Karpas-422 (cell line): Measurements from ENCODE around the gene CDYL2. TPM values are rescaled to one million over a fixed set of nuclear protein-coding genes. Genes with fewer than 3 reads are reported as not detected.

Source experiments
- DNase-seq: peaks from one replicate; pipeline ENCODE4 v3.0.0-alpha.2; 2015
- H2AFZ ChIP-seq: fragments of 200-600 bp; sonication (generic); 2 replicates; pipeline ENCODE4 v1.6.1; 2014; ENCODE audit warnings: antibody characterized with exemption, low read length, mixed read lengths
- H3K27ac ChIP-seq: fragments of 200-600 bp; sonication (generic); 2 replicates; pipeline ENCODE4 v1.5.1; 2014; ENCODE audit warnings: mild to moderate bottlenecking, low read length, moderate library complexity
- H3K27me3 ChIP-seq: fragments of 200-600 bp; sonication (generic); 2 replicates; pipeline ENCODE4 v1.6.1; 2014; ENCODE audit warnings: low read length, mixed read lengths
- H3K36me3 ChIP-seq: fragments of 200-600 bp; sonication (generic); 2 replicates; pipeline ENCODE4 v1.6.1; 2014; ENCODE audit warnings: low read length, mixed read lengths; ENCODE audit not compliant: insufficient read depth
- H3K4me1 ChIP-seq: fragments of 200-600 bp; sonication (generic); 2 replicates; pipeline ENCODE4 v1.6.1; 2014; ENCODE audit warnings: mild to moderate bottlenecking, low read length, mixed read lengths
- H3K4me2 ChIP-seq: fragments of 200-600 bp; sonication (generic); 2 replicates; pipeline ENCODE4 v1.6.1; 2014; ENCODE audit warnings: low read length, low read depth, mild to moderate bottlenecking; ENCODE audit not compliant: poor library complexity, severe bottlenecking
- H3K4me3 ChIP-seq: fragments of 200-600 bp; sonication (generic); 2 replicates; pipeline ENCODE4 v1.5.1; 2014; ENCODE audit warnings: mild to moderate bottlenecking, antibody characterized with exemption, low read length, mixed read lengths
- H3K79me2 ChIP-seq: fragments of 200-600 bp; sonication (generic); 2 replicates; pipeline ENCODE4 v1.6.1; 2014; ENCODE audit warnings: mild to moderate bottlenecking, low read length, mixed read lengths
- H3K9ac ChIP-seq: fragments of 200-600 bp; sonication (generic); 2 replicates; pipeline ENCODE4 v1.6.0; 2014; ENCODE audit warnings: low read length
- H3K9me2 ChIP-seq: fragments of 200-600 bp; sonication (generic), shearing (Covaris generic); replicated peaks from 2 replicates; pipeline ENCODE4 v1.6.0; 2014; ENCODE audit warnings: mild to moderate bottlenecking, low read length, moderate library complexity; ENCODE audit not compliant: insufficient read depth
- H3K9me3 ChIP-seq: fragments of 300-700, 200-600 bp; sonication (generic); 2 replicates; pipeline ENCODE4 v1.6.1; 2014; ENCODE audit warnings: low read length, mixed read lengths
- H4K20me1 ChIP-seq: fragments of 200-600 bp; sonication (generic); 2 replicates; pipeline ENCODE4 v1.6.1; 2014; ENCODE audit warnings: mild to moderate bottlenecking, antibody characterized with exemption, low read length, low read depth; ENCODE audit not compliant: insufficient read depth
- total RNA-seq: library from RNA; depleted of rRNA; stranded (reverse); fragments of >200 nt; shearing (Covaris generic); gene quantifications from 2 replicates; pipeline ENCODE4 v1.2.3, GENCODE V29; 2014; ENCODE audit warnings: low replicate concordance

CDYL2 gene
- total RNA-seq, 1 experiment from 2014 or later, result not detected

GRCh38 chr16:80601182-80601581 is 203.2 kb downstream of the CDYL2 start:
- Histone ChIP-seq H3K27me3 (no peaks in the 10 kb centered on the region), H3K4me2 (no peak overlapping the region), H3K27ac (no peak overlapping the region), H3K9me2 (peaks cover 9% of the 10 kb centered on the region), H2AFZ (no peak overlapping the region), H3K36me3 (no peaks in the 10 kb centered on the region), H3K4me3 (no peak overlapping the region), H3K9ac (no peak overlapping the region), H3K9me3 (no peaks in the 10 kb centered on the region), H3K4me1 (no peaks in the 10 kb centered on the region), H3K79me2 (no peaks in the 10 kb centered on the region), H4K20me1 (no peaks in the 10 kb centered on the region)
- no peak for DNase-seq

- Histone ChIP-seq H3K27ac (no peak overlapping the region), H2AFZ (no peak overlapping the region), H3K4me1 (no peaks in the 10 kb centered on the region), H4K20me1 (no peaks in the 10 kb centered on the region), H3K36me3 (no peaks in the 10 kb centered on the region), H3K9ac (no peak overlapping the region), H3K79me2 (no peaks in the 10 kb centered on the region), H3K9me3 (no peaks in the 10 kb centered on the region), H3K4me3 (no peak overlapping the region), H3K27me3 (no peaks in the 10 kb centered on the region), H3K4me2 (no peak overlapping the region), H3K9me2 (peaks cover 12% of the 10 kb centered on the region)
- DNase-seq, result no peak
Observed at GRCh38 chr16:80599466-80599865, 204.9 kb downstream of the CDYL2 start.

GRCh38 chr16:80596507-80597207 is 207.7 kb downstream of the CDYL2 start:
- Histone ChIP-seq H3K9ac (no peak overlapping the region), H3K9me2 (peaks cover 12% of the 10 kb centered on the region), H3K27me3 (no peaks in the 10 kb centered on the region), H4K20me1 (no peaks in the 10 kb centered on the region), H3K36me3 (no peaks in the 10 kb centered on the region), H3K27ac (no peak overlapping the region), H2AFZ (no peak overlapping the region), H3K4me2 (no peak overlapping the region), H3K4me3 (no peak overlapping the region), H3K79me2 (no peaks in the 10 kb centered on the region), H3K9me3 (no peaks in the 10 kb centered on the region), H3K4me1 (no peaks in the 10 kb centered on the region)
- DNase-seq, result no peak

GRCh38 chr16:80594756-80595155 is 209.6 kb downstream of the CDYL2 start:
- Histone ChIP-seq H3K9me2 (peaks cover 12% of the 10 kb centered on the region), H3K27me3 (no peaks in the 10 kb centered on the region), H3K79me2 (no peaks in the 10 kb centered on the region), H3K4me3 (no peak overlapping the region), H3K9me3 (no peaks in the 10 kb centered on the region), H3K36me3 (no peaks in the 10 kb centered on the region), H3K4me2 (no peak overlapping the region), H3K27ac (no peak overlapping the region), H3K4me1 (no peaks in the 10 kb centered on the region), H3K9ac (no peak overlapping the region), H2AFZ (no peak overlapping the region), H4K20me1 (no peaks in the 10 kb centered on the region)
- no peak for DNase-seq

GRCh38 chr16:80592273-80592672 is 212.1 kb downstream of the CDYL2 start:
- H3K9me2 ChIP-seq, result peaks cover 12% of the 10 kb centered on the region
- H3K27me3 ChIP-seq, result no peaks in the 10 kb centered on the region
- H3K36me3 ChIP-seq, result no peaks in the 10 kb centered on the region
- H3K4me2 ChIP-seq, result no peak overlapping the region
- H3K9ac ChIP-seq, result no peak overlapping the region
- no peaks in the 10 kb centered on the region for H3K9me3 ChIP-seq
- H2AFZ ChIP-seq, result no peak overlapping the region
- H3K79me2 ChIP-seq, result no peaks in the 10 kb centered on the region
- no peak overlapping the region for H3K4me3 ChIP-seq
- DNase-seq, result no peak
- no peaks in the 10 kb centered on the region for H4K20me1 ChIP-seq
- H3K4me1 ChIP-seq, result no peaks in the 10 kb centered on the region
- H3K27ac ChIP-seq, result no peak overlapping the region

- no peak for DNase-seq
- no peaks in the 10 kb centered on the region for H3K27me3 ChIP-seq
- no peak overlapping the region for H2AFZ ChIP-seq
- no peaks in the 10 kb centered on the region for H3K4me1 ChIP-seq
- H3K27ac ChIP-seq, result no peak overlapping the region
- H3K36me3 ChIP-seq, result no peaks in the 10 kb centered on the region
- no peak overlapping the region for H3K4me2 ChIP-seq
- no peaks in the 10 kb centered on the region for H4K20me1 ChIP-seq
- peaks cover 4% of the 10 kb centered on the region; the same call in 1 of the 2 replicates for H3K9me2 ChIP-seq
- H3K9me3 ChIP-seq, result no peaks in the 10 kb centered on the region
- no peak overlapping the region for H3K9ac ChIP-seq
- no peak overlapping the region for H3K4me3 ChIP-seq
- H3K79me2 ChIP-seq, result no peaks in the 10 kb centered on the region
Observed at GRCh38 chr16:80591071-80591915, 213.1 kb downstream of the CDYL2 start.

GRCh38 chr16:80587071-80587470 is 217.3 kb downstream of the CDYL2 start:
- Histone ChIP-seq H2AFZ (no peak overlapping the region), H3K9me2 (no peaks in the 10 kb centered on the region), H3K36me3 (no peaks in the 10 kb centered on the region)

GRCh38 chr16:80586476-80586875 is 217.9 kb downstream of the CDYL2 start:
- no peak overlapping the region for H2AFZ ChIP-seq
- no peaks in the 10 kb centered on the region for H3K27me3 ChIP-seq
- no peak overlapping the region for H3K27ac ChIP-seq
- H3K9ac ChIP-seq, result no peak overlapping the region
- H3K36me3 ChIP-seq, result no peaks in the 10 kb centered on the region
- no peaks in the 10 kb centered on the region for H3K4me1 ChIP-seq
- no peak overlapping the region for H3K4me2 ChIP-seq
- no peaks in the 10 kb centered on the region for H3K9me2 ChIP-seq
- H3K79me2 ChIP-seq, result no peaks in the 10 kb centered on the region
- no peaks in the 10 kb centered on the region for H3K9me3 ChIP-seq
- H3K4me3 ChIP-seq, result no peak overlapping the region
- no peaks in the 10 kb centered on the region for H4K20me1 ChIP-seq
- no peak for DNase-seq

More at GRCh38 chr16:80587071-80587470, 217.3 kb downstream of the CDYL2 start:
- no peak for DNase-seq
- Histone ChIP-seq H3K4me1 (no peaks in the 10 kb centered on the region), H3K27ac (no peak overlapping the region), H3K9ac (no peak overlapping the region), H3K4me3 (no peak overlapping the region), H3K27me3 (no peaks in the 10 kb centered on the region), H3K9me3 (no peaks in the 10 kb centered on the region), H3K79me2 (no peaks in the 10 kb centered on the region), H4K20me1 (no peaks in the 10 kb centered on the region), H3K4me2 (no peak overlapping the region)
